HEK293 (cell line): ENCODE results near the gene WIPI1.

Source experiments
- FEZF1 ChIP-seq: fragments of 450-650 bp; formaldehyde crosslinking; IDR thresholded peaks from 2 replicates; pipeline ENCODE4 v1.5.1; 2016; ENCODE audit warnings: missing biosample characterization, missing genetic modification characterization
- GLIS2 ChIP-seq: fragments of 450-650 bp; formaldehyde crosslinking; IDR thresholded peaks from 2 replicates; pipeline ENCODE4 v1.5.1; 2016; ENCODE audit warnings: missing biosample characterization, missing genetic modification characterization
- KLF9 ChIP-seq: fragments of 450-650 bp; formaldehyde crosslinking; IDR thresholded peaks from 2 replicates; pipeline ENCODE4 v1.5.1; 2016; ENCODE audit warnings: missing biosample characterization, missing genetic modification characterization, low read depth
- SP3 ChIP-seq: fragments of 450-650 bp; formaldehyde crosslinking; IDR thresholded peaks from 2 replicates; pipeline ENCODE4 v1.5.1; 2016; ENCODE audit warnings: missing biosample characterization, missing genetic modification characterization
- YY2 ChIP-seq: fragments of 450-650 bp; formaldehyde crosslinking; IDR thresholded peaks from 2 replicates; pipeline ENCODE4 v1.5.1; 2016; ENCODE audit warnings: missing biosample characterization, missing genetic modification characterization
- ZBTB44 ChIP-seq: fragments of 450-650 bp; IDR thresholded peaks from 2 replicates; pipeline ENCODE4 v1.5.1; 2018; ENCODE audit warnings: missing biosample characterization, mild to moderate bottlenecking, missing genetic modification characterization
- ZBTB48 ChIP-seq: fragments of 450-650 bp; formaldehyde crosslinking; IDR thresholded peaks from 2 replicates; pipeline ENCODE4 v1.5.1; 2016; ENCODE audit warnings: missing biosample characterization, missing genetic modification characterization
- ZIC2 ChIP-seq: fragments of 450-650 bp; formaldehyde crosslinking; IDR thresholded peaks from 2 replicates; pipeline ENCODE4 v1.5.1; 2016; ENCODE audit warnings: missing biosample characterization, missing genetic modification characterization
- ZNF10 ChIP-seq: fragments of 450-650 bp; formaldehyde crosslinking; IDR thresholded peaks from 2 replicates; pipeline ENCODE4 v1.5.1; 2017; ENCODE audit warnings: missing biosample characterization, missing genetic modification characterization
- ZNF140 ChIP-seq: fragments of 450-650 bp; formaldehyde crosslinking; IDR thresholded peaks from 2 replicates; pipeline ENCODE4 v1.5.1; 2016; ENCODE audit warnings: missing biosample characterization, missing genetic modification characterization
- ZNF223 ChIP-seq: fragments of 450-650 bp; formaldehyde crosslinking; IDR thresholded peaks from 2 replicates; pipeline ENCODE4 v1.5.1; 2016; ENCODE audit warnings: missing biosample characterization, missing genetic modification characterization
- ZNF239 ChIP-seq: fragments of 450-650 bp; formaldehyde crosslinking; IDR thresholded peaks from 2 replicates; pipeline ENCODE4 v1.5.1; 2016; ENCODE audit warnings: missing biosample characterization, missing genetic modification characterization
- ZNF274 ChIP-seq, 2 experiments: fragments of 200-500 bp in 1 of 2; fragments of 450-650 bp in 1 of 2; sonication (Bioruptor generic) in 1 of 2; formaldehyde crosslinking in 1 of 2; IDR thresholded peaks; 2 replicates each; pipeline versions ENCODE4 v1.5.1 to v1.6.1; 2014 to 2016; ENCODE audit warnings: borderline replicate concordance in 1 of 2, inconsistent platforms in 1 of 2, low read length in 1 of 2, missing biosample characterization in 1 of 2, missing genetic modification characterization in 1 of 2
- ZNF280C ChIP-seq: fragments of 450-650 bp; formaldehyde crosslinking; IDR thresholded peaks from 2 replicates; pipeline ENCODE4 v1.5.1; 2016; ENCODE audit warnings: missing biosample characterization, missing genetic modification characterization
- ZNF518A ChIP-seq: fragments of 450-650 bp; formaldehyde crosslinking; conservative IDR thresholded peaks from 2 replicates; pipeline ENCODE4 v1.5.1; 2016; ENCODE audit warnings: low read depth, missing biosample characterization, missing genetic modification characterization
- ZNF558 ChIP-seq: fragments of 450-650 bp; formaldehyde crosslinking; IDR thresholded peaks from 2 replicates; pipeline ENCODE4 v1.5.1; 2016; ENCODE audit warnings: missing biosample characterization, missing genetic modification characterization
- ZNF670 ChIP-seq: fragments of 450-650 bp; formaldehyde crosslinking; IDR thresholded peaks from 2 replicates; pipeline ENCODE4 v1.5.1; 2016; ENCODE audit warnings: missing biosample characterization, missing genetic modification characterization, low read depth
- ZNF747 ChIP-seq: fragments of 450-650 bp; formaldehyde crosslinking; IDR thresholded peaks from 2 replicates; pipeline ENCODE4 v1.5.1; 2016; ENCODE audit warnings: missing biosample characterization, missing genetic modification characterization
- ZNF791 ChIP-seq: fragments of 450-650 bp; formaldehyde crosslinking; IDR thresholded peaks from 2 replicates; pipeline ENCODE4 v1.5.1; 2016; ENCODE audit warnings: missing biosample characterization, missing genetic modification characterization
- ZSCAN30 ChIP-seq: fragments of 450-650 bp; IDR thresholded peaks from 2 replicates; pipeline ENCODE4 v1.5.1; 2018; ENCODE audit warnings: missing biosample characterization, mild to moderate bottlenecking, missing genetic modification characterization, moderate library complexity
- TF ChIP-seq, protein P1 (sequence below): fragments of 450-650 bp; formaldehyde crosslinking; IDR thresholded peaks from 2 replicates; pipeline ENCODE4 v1.5.1; 2016; ENCODE audit warnings: missing biosample characterization, missing genetic modification characterization
- TF ChIP-seq, protein P2 (sequence below): fragments of 450-650 bp; formaldehyde crosslinking; IDR thresholded peaks from 2 replicates; pipeline ENCODE4 v1.5.1; 2017; ENCODE audit warnings: missing biosample characterization, missing genetic modification characterization
- TF ChIP-seq, protein P3 (sequence below): fragments of 450-650 bp; formaldehyde crosslinking; IDR thresholded peaks from 2 replicates; pipeline ENCODE4 v1.5.1; 2017; ENCODE audit warnings: missing biosample characterization, missing genetic modification characterization

The WIPI1 gene

GRCh38 chr17:68398691-68399637 lies 58.3 kb downstream of the WIPI1 start (continued):
- no peak for TF ChIP-seq ZNF280C
- TF ChIP-seq ZNF747: no peak
- no peak for TF ChIP-seq ZNF791 (tag by site-specific recombination)
- TF ChIP-seq FEZF1: no peak
- TF ChIP-seq ZNF274 (IDR thresholded peaks at IDR 0.05; ENCODE audit: low read length): no peak
- TF ChIP-seq ZNF274 (tag by site-specific recombination; IDR thresholded peaks at IDR 0.05; ENCODE audit: borderline replicate concordance): no peak
- TF ChIP-seq ZIC2 (tag by site-specific recombination): 0 out of 2 replicates have a peak, but pooled peaks have one; percentile 30
- no peak for TF ChIP-seq ZSCAN30 (tag by site-specific recombination)
- no peak for TF ChIP-seq ZNF239 (tag by site-specific recombination)
- TF ChIP-seq ZNF140 (tag by site-specific recombination): no peak
- no peak for TF ChIP-seq YY2 (tag by site-specific recombination)
- no peak for TF ChIP-seq ZBTB44 (tag by site-specific recombination)
- no peak for TF ChIP-seq ZNF558 (tag by site-specific recombination)
- TF ChIP-seq ZNF10 (tag by site-specific recombination): no peak
- no peak for TF ChIP-seq ZNF518A
- TF ChIP-seq ZBTB48 (tag by site-specific recombination): 0 out of 2 replicates have a peak, but pooled peaks have one; percentile 54
- TF ChIP-seq, protein P1, sequence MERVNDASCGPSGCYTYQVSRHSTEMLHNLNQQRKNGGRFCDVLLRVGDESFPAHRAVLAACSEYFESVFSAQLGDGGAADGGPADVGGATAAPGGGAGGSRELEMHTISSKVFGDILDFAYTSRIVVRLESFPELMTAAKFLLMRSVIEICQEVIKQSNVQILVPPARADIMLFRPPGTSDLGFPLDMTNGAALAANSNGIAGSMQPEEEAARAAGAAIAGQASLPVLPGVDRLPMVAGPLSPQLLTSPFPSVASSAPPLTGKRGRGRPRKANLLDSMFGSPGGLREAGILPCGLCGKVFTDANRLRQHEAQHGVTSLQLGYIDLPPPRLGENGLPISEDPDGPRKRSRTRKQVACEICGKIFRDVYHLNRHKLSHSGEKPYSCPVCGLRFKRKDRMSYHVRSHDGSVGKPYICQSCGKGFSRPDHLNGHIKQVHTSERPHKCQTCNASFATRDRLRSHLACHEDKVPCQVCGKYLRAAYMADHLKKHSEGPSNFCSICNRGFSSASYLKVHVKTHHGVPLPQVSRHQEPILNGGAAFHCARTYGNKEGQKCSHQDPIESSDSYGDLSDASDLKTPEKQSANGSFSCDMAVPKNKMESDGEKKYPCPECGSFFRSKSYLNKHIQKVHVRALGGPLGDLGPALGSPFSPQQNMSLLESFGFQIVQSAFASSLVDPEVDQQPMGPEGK (tag by site-specific recombination): 0 out of 2 replicates have a peak, but pooled peaks have one; percentile 46
- TF ChIP-seq, protein P2, sequence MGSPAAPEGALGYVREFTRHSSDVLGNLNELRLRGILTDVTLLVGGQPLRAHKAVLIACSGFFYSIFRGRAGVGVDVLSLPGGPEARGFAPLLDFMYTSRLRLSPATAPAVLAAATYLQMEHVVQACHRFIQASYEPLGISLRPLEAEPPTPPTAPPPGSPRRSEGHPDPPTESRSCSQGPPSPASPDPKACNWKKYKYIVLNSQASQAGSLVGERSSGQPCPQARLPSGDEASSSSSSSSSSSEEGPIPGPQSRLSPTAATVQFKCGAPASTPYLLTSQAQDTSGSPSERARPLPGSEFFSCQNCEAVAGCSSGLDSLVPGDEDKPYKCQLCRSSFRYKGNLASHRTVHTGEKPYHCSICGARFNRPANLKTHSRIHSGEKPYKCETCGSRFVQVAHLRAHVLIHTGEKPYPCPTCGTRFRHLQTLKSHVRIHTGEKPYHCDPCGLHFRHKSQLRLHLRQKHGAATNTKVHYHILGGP: 0 out of 2 replicates have a peak, but pooled peaks have one; percentile 32
- TF ChIP-seq ZNF223 (tag by site-specific recombination): no peak
- 0 out of 2 replicates have a peak, but pooled peaks have one; percentile 23 for TF ChIP-seq GLIS2 (tag by site-specific recombination)
- TF ChIP-seq ZNF670 (tag by site-specific recombination): no peak
- peak; percentile 54 for TF ChIP-seq KLF9
- 0 out of 2 replicates have a peak, but pooled peaks have one; percentile 27 for TF ChIP-seq SP3 (tag by site-specific recombination)
- TF ChIP-seq, protein P3, sequence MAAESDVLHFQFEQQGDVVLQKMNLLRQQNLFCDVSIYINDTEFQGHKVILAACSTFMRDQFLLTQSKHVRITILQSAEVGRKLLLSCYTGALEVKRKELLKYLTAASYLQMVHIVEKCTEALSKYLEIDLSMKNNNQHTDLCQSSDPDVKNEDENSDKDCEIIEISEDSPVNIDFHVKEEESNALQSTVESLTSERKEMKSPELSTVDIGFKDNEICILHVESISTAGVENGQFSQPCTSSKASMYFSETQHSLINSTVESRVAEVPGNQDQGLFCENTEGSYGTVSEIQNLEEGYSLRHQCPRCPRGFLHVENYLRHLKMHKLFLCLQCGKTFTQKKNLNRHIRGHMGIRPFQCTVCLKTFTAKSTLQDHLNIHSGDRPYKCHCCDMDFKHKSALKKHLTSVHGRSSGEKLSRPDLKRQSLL (tag by site-specific recombination): no peak
